Measurements from ENCODE around the gene CMTM4. TPM values are rescaled to one million over a fixed set of nuclear protein-coding genes. Genes with fewer than 3 reads are reported as not detected.
"Not testable (repeated sequence)": the region's sequence is repeated elsewhere in the genome, so short reads cannot be mapped to it uniquely, and the experiment has no call there.

Gene CMTM4
- total and polyA plus RNA-seq, 11 donors = 4.5 to 22.5 (median 12.2) TPM

DNA sequence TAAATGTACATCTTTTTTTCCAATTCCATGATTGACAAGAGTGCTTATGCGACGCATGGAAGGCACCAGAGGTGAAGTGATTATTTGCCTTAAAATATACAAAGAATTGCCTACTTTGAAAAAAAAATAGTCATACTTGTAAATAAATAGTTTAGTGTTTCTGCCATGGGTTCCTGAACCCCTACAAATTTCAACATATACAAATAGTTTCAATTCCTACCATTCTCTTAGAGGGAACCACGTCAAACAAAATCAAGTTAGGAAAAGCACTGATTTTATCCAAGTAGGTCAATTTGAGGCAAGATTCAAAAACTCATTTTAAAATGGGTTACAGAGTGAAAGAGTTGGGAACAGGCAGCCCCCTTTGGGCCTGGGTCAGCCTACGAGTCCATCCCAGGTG is 80.4 kb downstream of the CMTM4 start:
- Histone ChIP-seq H3K36me3 (peaks cover 0 to 40% (median 30%) of the 10 kb centered on the region in 9 donors), H3K4me1 (peaks cover 0 to 24% (median 12%) of the 10 kb centered on the region in 12 donors), H3K27ac (no peak overlapping the region), H3K4me3 (no peak overlapping the region), H3K9me3 (no peaks in the 10 kb centered on the region), H3K27me3 (no peaks in the 10 kb centered on the region)
- 93 to 96% (median 95%) methylated on average over 4 of the region's 4 CpGs for whole genome bisulfite sequencing, 4 donors
- TF ChIP-seq, protein P1, sequence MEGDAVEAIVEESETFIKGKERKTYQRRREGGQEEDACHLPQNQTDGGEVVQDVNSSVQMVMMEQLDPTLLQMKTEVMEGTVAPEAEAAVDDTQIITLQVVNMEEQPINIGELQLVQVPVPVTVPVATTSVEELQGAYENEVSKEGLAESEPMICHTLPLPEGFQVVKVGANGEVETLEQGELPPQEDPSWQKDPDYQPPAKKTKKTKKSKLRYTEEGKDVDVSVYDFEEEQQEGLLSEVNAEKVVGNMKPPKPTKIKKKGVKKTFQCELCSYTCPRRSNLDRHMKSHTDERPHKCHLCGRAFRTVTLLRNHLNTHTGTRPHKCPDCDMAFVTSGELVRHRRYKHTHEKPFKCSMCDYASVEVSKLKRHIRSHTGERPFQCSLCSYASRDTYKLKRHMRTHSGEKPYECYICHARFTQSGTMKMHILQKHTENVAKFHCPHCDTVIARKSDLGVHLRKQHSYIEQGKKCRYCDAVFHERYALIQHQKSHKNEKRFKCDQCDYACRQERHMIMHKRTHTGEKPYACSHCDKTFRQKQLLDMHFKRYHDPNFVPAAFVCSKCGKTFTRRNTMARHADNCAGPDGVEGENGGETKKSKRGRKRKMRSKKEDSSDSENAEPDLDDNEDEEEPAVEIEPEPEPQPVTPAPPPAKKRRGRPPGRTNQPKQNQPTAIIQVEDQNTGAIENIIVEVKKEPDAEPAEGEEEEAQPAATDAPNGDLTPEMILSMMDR (IDR thresholded peaks at IDR 0.05) = no peak
- no peak for TF ChIP-seq POLR2A (IDR thresholded peaks at IDR 0.05)
- ATAC-seq (no peak), DNase-seq (no peak)
- intact Hi-C loops (cut with DNase I) = loop anchor here in 1 of 10 donors (10.0 kb wide), 1 partner anchor 79 kb away; the partner anchor contains the start of gene CMTM4

DNA sequence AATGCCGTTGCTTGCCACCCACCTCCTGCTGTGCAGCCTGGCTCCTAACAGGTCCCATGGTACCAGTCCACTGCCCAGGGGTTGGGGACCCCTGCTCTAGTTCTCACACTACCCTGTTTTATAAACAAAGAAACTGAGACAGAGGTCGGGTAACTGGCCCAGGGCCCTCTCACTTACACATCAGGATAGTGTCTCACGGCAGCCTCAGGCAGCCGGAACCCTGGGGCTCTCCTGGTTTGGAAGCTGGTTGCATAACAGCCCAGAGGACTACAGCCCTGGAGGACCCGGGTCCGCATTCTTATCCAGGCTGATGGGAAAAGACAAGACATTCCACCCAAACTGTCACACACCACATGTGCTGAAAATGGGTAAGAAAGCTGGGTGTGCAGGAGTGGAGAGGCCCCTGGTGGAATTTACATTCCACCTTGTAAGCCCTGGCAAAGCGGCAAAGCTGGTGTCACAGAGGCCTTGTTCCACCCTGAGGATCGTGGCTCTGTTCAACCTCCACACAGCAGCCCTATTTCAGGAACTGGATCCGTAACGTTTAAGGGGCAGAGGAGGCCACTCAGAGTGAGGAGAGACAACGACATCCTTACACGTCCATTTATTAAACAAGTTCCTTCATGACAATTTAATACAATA is 82.3 kb downstream of the CMTM4 start:
- WGBS, 4 donors = 86 to 90% (median 87%) methylated on average over 11 to 12 of the region's 12 CpGs
- intact Hi-C loops (cut with DNase I) = loop anchor here in 2 of 10 donors (5.0 to 10.0 kb wide), 2 partner anchors 81 to 253 kb away; partner anchors contain the start of gene CMTM4 (in 1 of the 2)

DNA sequence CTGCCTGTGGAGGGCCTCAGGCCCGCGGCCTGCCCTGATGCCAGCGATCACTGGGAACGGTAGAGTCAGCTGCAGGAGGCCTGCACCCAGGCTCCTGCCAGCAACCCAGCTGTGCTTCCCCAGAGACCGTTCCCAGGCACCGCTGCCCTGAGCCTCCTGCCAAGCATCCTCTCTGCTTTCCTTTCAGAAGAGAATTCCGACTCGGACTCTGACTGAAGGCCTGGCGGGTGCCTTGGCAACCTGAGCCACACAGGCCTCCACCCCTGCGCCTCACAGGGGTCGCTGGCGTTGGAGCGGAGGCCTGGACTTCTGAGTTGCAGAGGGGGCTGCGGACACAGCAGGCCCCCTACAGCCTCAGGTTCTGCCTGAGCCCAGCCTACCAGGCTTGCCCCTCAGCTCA is 84.1 kb downstream of the CMTM4 start:
- Histone ChIP-seq H3K4me1 (peaks cover 0 to 16% (median 11%) of the 10 kb centered on the region in 12 donors), H3K4me3 (no peak overlapping the region), H3K9me3 (no peaks in the 10 kb centered on the region), H3K27ac (no peak overlapping the region), H3K27me3 (no peaks in the 10 kb centered on the region), H3K36me3 (peaks cover 0 to 64% (median 50%) of the 10 kb centered on the region in 9 donors)
- TF ChIP-seq POLR2A (IDR thresholded peaks at IDR 0.05) = no peak
- TF ChIP-seq, protein P1 (IDR thresholded peaks at IDR 0.05) = no peak
- ATAC-seq (no peak), DNase-seq (no peak)
- WGBS, 4 donors = 85 to 92% (median 87%) methylated on average over 13 to 14 of the region's 14 CpGs
- intact Hi-C loops (cut with DNase I) = loop anchor here in 2 of 10 donors (5.0 to 10.0 kb wide), 2 partner anchors 82 to 255 kb away; partner anchors contain the start of gene CMTM4 (in 1 of the 2)

More for the DNA sequence above, 82.3 kb downstream of the CMTM4 start:
- Histone ChIP-seq H3K27me3 (no peaks in the 10 kb centered on the region), H3K4me3 (no peak overlapping the region), H3K4me1 (peaks cover 0 to 13% (median 6%) of the 10 kb centered on the region in 12 donors), H3K27ac (no peak overlapping the region), H3K36me3 (peaks cover 0 to 57% (median 44%) of the 10 kb centered on the region in 9 donors), H3K9me3 (no peaks in the 10 kb centered on the region)
- DNase-seq (no peak), ATAC-seq (no peak)
- TF ChIP-seq, protein P1 (IDR thresholded peaks at IDR 0.05) = no peak
- TF ChIP-seq POLR2A (IDR thresholded peaks at IDR 0.05) = no peak

DNA sequence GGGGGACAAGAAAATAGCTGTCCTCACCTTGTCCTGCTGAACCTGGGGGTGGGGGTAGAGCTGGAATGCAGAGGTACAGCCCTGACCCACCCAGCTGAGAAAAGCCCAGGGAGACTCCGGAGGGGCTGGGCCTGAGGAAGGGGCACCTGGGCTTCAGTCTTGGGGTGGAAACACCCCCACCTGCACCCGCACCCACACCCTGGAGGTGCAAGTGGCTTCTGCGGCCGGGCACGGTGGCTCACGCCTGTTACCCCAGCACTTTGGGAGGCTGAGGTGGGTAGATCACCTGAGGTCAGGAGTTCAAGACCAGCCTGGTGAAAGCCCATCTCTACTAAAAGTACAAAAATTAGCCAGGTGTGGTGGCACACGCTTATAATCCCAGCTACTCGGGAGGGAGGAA is 84.6 kb downstream of the CMTM4 start:
- not testable (repeated sequence) for H3K27me3 ChIP-seq, ATAC-seq, H3K4me3 ChIP-seq, DNase-seq, H3K27ac ChIP-seq, H3K9me3 ChIP-seq
- H3K36me3 ChIP-seq = peaks cover 0 to 64% (median 50%) of the 10 kb centered on the region in 9 donors
- WGBS, 4 donors = 89 to 96% (median 95%) methylated on average over 8 of the region's 8 CpGs
- intact Hi-C loops (cut with DNase I) = loop anchor here in 2 of 10 donors (5.0 to 10.0 kb wide), 2 partner anchors 83 to 255 kb away; partner anchors contain the start of gene CMTM4 (in 1 of the 2)
- peaks cover 0 to 21% (median 11%) of the 10 kb centered on the region in 12 donors for H3K4me1 ChIP-seq
